Trophoblast cell (in vitro differentiated cells and primary cell): ENCODE results near the gene ERI2.
"Not testable (repeated sequence)": the region's sequence is repeated elsewhere in the genome, so short reads cannot be mapped to it uniquely, and the experiment has no call there.

Source experiments
- DNase-seq, 2 donors: peaks; one replicate each; pipeline ENCODE4 v3.0.0-alpha.2; 2016
- H2AFZ ChIP-seq: 2 replicates; pipeline ENCODE4 v1.6.1; 2013; ENCODE audit warnings: low read length, moderate library complexity, mild to moderate bottlenecking; ENCODE audit not compliant: insufficient read depth, poor library complexity
- H2AK5ac ChIP-seq: 2 replicates; pipeline ENCODE4 v1.6.1; 2013; ENCODE audit warnings: mild to moderate bottlenecking, low read length
- H2BK120ac ChIP-seq: 2 replicates; pipeline ENCODE4 v1.6.1; 2013; ENCODE audit warnings: low read length, mild to moderate bottlenecking, moderate library complexity; ENCODE audit not compliant: insufficient read depth, poor library complexity
- H2BK12ac ChIP-seq: 2 replicates; pipeline ENCODE4 v1.6.1; 2013; ENCODE audit warnings: mild to moderate bottlenecking, low read length, moderate library complexity
- H2BK5ac ChIP-seq: 2 replicates; pipeline ENCODE4 v1.6.1; 2013; ENCODE audit warnings: low read length, low read depth, moderate library complexity, mild to moderate bottlenecking; ENCODE audit not compliant: poor library complexity
- H3K14ac ChIP-seq: 2 replicates; pipeline ENCODE4 v1.6.1; 2013; ENCODE audit warnings: mild to moderate bottlenecking, low read length
- H3K18ac ChIP-seq: 2 replicates; pipeline ENCODE4 v1.6.1; 2013; ENCODE audit warnings: mild to moderate bottlenecking, low read length
- H3K23ac ChIP-seq: 2 replicates; pipeline ENCODE4 v1.6.1; 2013; ENCODE audit warnings: low read length
- H3K27ac ChIP-seq: 2 replicates; pipeline ENCODE4 v1.5.1; 2013; ENCODE audit warnings: low read depth, mild to moderate bottlenecking, inconsistent platforms, low read length, moderate library complexity
- H3K27me3 ChIP-seq: 2 replicates; pipeline ENCODE4 v1.6.1; 2013; ENCODE audit warnings: inconsistent platforms, mild to moderate bottlenecking, low read length, moderate library complexity; ENCODE audit not compliant: insufficient read depth
- H3K36me3 ChIP-seq, 2 experiments: 1 replicate in 1 of 2; 2 replicates in 1 of 2; pipeline ENCODE4 v1.6.1; 2013; ENCODE audit warnings: low read length in 2 of 2, mild to moderate bottlenecking in 2 of 2, moderate library complexity in 1 of 2; ENCODE audit not compliant: insufficient read depth in 2 of 2, control insufficient read depth in 1 of 2
- H3K4ac ChIP-seq: 2 replicates; pipeline ENCODE4 v1.6.1; 2013; ENCODE audit warnings: low read depth, mild to moderate bottlenecking, low read length, moderate library complexity
- H3K4me1 ChIP-seq, 2 experiments: 1 replicate in 1 of 2; 2 replicates in 1 of 2; pipeline ENCODE4 v1.6.1; 2013; ENCODE audit warnings: low read length in 2 of 2, mild to moderate bottlenecking in 2 of 2, moderate library complexity in 1 of 2; ENCODE audit not compliant: insufficient read depth in 2 of 2, control insufficient read depth in 1 of 2
- H3K4me2 ChIP-seq: 2 replicates; pipeline ENCODE4 v1.6.1; 2013; ENCODE audit warnings: inconsistent platforms, mild to moderate bottlenecking, low read length, moderate library complexity
- H3K4me3 ChIP-seq: 2 replicates; pipeline ENCODE4 v1.5.1; 2013; ENCODE audit warnings: mild to moderate bottlenecking, low read depth, low read length, inconsistent platforms
- H3K79me1 ChIP-seq: one replicate; pipeline ENCODE4 v1.6.1; 2013; ENCODE audit warnings: low read length
- H3K79me2 ChIP-seq: 2 replicates; pipeline ENCODE4 v1.6.1; 2013; ENCODE audit warnings: low read length, mild to moderate bottlenecking; ENCODE audit not compliant: control insufficient read depth, insufficient read depth, poor library complexity
- H3K9ac ChIP-seq: 2 replicates; pipeline ENCODE4 v1.6.1; 2013; ENCODE audit warnings: mild to moderate bottlenecking, low read length
- H3K9me3 ChIP-seq: 2 replicates; pipeline ENCODE4 v1.6.1; 2013; ENCODE audit warnings: low read depth, mild to moderate bottlenecking, control low read depth, inconsistent platforms, low read length; ENCODE audit not compliant: insufficient read depth
- H4K12ac ChIP-seq: 2 replicates; pipeline ENCODE4 v1.6.1; 2013; ENCODE audit warnings: low read depth, mild to moderate bottlenecking, low read length, moderate library complexity
- H4K8ac ChIP-seq: 2 replicates; pipeline ENCODE4 v1.6.1; 2013; ENCODE audit warnings: low read depth, mild to moderate bottlenecking, low read length, moderate library complexity
- H4K91ac ChIP-seq: one replicate; pipeline ENCODE4 v1.6.1; 2013; ENCODE audit warnings: low read depth, mild to moderate bottlenecking, low read length, moderate library complexity
- WGBS: extraction: QIAGEN DNeasy Blood & Tissue Kit; methylation state at CpG from one replicate; pipeline ENCODE4 v1.1.7; 2013; ENCODE audit warnings: missing lambda C conversion rate; ENCODE audit not compliant: insufficient read length, insufficient coverage; ENCODE audit errors: extremely low coverage; 5-methylcytosine and 5-hydroxymethylcytosine counted together

The ERI2 gene

GRCh38 chr16:20767577-20767976, 38.7 kb downstream of the ERI2 start:
- Histone ChIP-seq H2AFZ (no peak overlapping the region), H3K79me1 (no peaks in the 10 kb centered on the region), H3K4me1 (peaks cover 0 to 3% of the 10 kb centered on the region in 2 experiments), H4K12ac (no peak overlapping the region), H4K8ac (no peak overlapping the region), H3K18ac (no peak overlapping the region), H3K4me2 (no peak overlapping the region), H3K14ac (no peak overlapping the region), H3K36me3 (no peaks in the 10 kb centered on the region), H3K4ac (no peak overlapping the region), H3K27me3 (no peaks in the 10 kb centered on the region), H3K27ac (no peak overlapping the region), H3K79me2 (no peaks in the 10 kb centered on the region), H4K91ac (no peak overlapping the region), H2BK12ac (no peak overlapping the region), H2BK120ac (no peak overlapping the region), H3K9me3 (no peaks in the 10 kb centered on the region), H3K9ac (no peak overlapping the region), H3K4me3 (no peak overlapping the region), H2BK5ac (no peak overlapping the region), H2AK5ac (no peak overlapping the region), H3K23ac (no peak overlapping the region)
- DNase-seq = no peak

- no peak overlapping the region for H3K23ac ChIP-seq
- H3K79me1 ChIP-seq = no peaks in the 10 kb centered on the region
- no peak overlapping the region for H3K9ac ChIP-seq
- H2AFZ ChIP-seq = no peak overlapping the region
- H2BK12ac ChIP-seq = no peak overlapping the region
- H4K91ac ChIP-seq = no peak overlapping the region
- H4K12ac ChIP-seq = no peak overlapping the region
- no peak overlapping the region for H2BK120ac ChIP-seq
- peaks cover 0 to 3% of the 10 kb centered on the region in 2 experiments for H3K4me1 ChIP-seq
- H3K27ac ChIP-seq = no peak overlapping the region
- WGBS = no CpG with 5 or more reads among the region's 5 CpGs
- H3K4me2 ChIP-seq = no peak overlapping the region
- H4K8ac ChIP-seq = no peak overlapping the region
- H3K9me3 ChIP-seq = no peaks in the 10 kb centered on the region
- no peak overlapping the region for H3K18ac ChIP-seq
- H3K27me3 ChIP-seq = no peaks in the 10 kb centered on the region
- H3K79me2 ChIP-seq = no peaks in the 10 kb centered on the region
- H3K14ac ChIP-seq = no peak overlapping the region
- no peak for DNase-seq
- H3K4me3 ChIP-seq = no peak overlapping the region
- H2AK5ac ChIP-seq = no peak overlapping the region
- H2BK5ac ChIP-seq = no peak overlapping the region
- H3K4ac ChIP-seq = no peak overlapping the region
- H3K36me3 ChIP-seq = no peaks in the 10 kb centered on the region
Observed at GRCh38 chr16:20766294-20766693, 40.0 kb downstream of the ERI2 start.

DNA sequence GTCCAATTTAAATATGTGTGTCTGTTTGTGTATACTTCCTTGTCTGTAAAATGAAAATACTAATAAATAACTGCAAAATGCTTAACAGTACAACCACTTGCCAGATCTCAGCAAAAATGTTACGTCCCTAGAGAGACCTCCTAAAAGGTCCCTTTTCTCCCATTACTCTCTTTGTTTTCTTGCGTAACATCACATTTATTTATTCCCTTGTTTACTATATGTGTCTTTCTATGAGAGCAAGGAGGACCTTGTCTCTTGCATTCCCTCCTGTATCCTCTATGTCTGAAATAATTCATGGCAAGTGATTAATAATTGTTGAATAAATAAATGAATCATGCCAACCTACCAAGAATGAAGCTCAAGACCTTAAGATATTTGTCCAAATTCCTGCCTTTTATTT, 40.5 kb downstream of the ERI2 start:
- no peak overlapping the region for H3K4me3 ChIP-seq
- no peak for DNase-seq
- H4K12ac ChIP-seq = no peak overlapping the region
- no peak overlapping the region for H3K9ac ChIP-seq
- no peak overlapping the region for H3K27ac ChIP-seq
- no peak overlapping the region for H3K14ac ChIP-seq
- H2BK12ac ChIP-seq = no peak overlapping the region
- no peaks in the 10 kb centered on the region for H3K9me3 ChIP-seq
- H3K4ac ChIP-seq = no peak overlapping the region
- no peaks in the 10 kb centered on the region for H3K79me2 ChIP-seq
- H2BK5ac ChIP-seq = no peak overlapping the region
- peaks cover 0 to 3% of the 10 kb centered on the region in 2 experiments for H3K4me1 ChIP-seq
- H3K4me2 ChIP-seq = no peak overlapping the region
- no peak overlapping the region for H4K8ac ChIP-seq
- H3K79me1 ChIP-seq = no peaks in the 10 kb centered on the region
- H2BK120ac ChIP-seq = no peak overlapping the region
- WGBS = no CpG with 5 or more reads among the region's 2 CpGs
- no peak overlapping the region for H3K18ac ChIP-seq
- H4K91ac ChIP-seq = no peak overlapping the region
- H2AFZ ChIP-seq = no peak overlapping the region
- H3K36me3 ChIP-seq = no peaks in the 10 kb centered on the region
- H3K23ac ChIP-seq = no peak overlapping the region
- no peak overlapping the region for H2AK5ac ChIP-seq
- H3K27me3 ChIP-seq = no peaks in the 10 kb centered on the region

DNA sequence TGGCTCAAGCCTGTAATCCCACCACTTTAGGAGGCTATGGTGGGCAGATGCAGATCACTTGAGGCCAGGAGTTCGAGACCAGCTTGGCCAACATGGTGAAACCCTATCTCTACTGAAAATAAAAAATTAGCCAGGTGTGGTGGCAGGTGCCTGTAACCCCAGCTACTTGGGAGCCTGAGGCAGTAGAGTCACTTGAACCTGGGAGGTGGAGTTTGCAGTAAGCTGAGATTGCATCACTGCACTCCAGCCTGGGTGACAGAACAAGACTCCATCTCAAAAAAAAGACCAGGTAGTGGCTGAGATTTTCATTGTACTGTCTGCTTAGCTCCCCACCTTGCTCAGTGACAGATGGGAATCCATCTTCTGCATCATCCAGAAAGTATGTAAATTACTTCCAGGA, 41.8 kb downstream of the ERI2 start:
- no CpG with 5 or more reads among the region's 1 CpG for WGBS
- H2AFZ ChIP-seq, H3K27ac ChIP-seq, H3K27me3 ChIP-seq, H3K4me3 ChIP-seq, H3K36me3 ChIP-seq, H4K12ac ChIP-seq, H3K23ac ChIP-seq, H3K14ac ChIP-seq, H3K9ac ChIP-seq, H3K4ac ChIP-seq, H2BK12ac ChIP-seq, H2BK120ac ChIP-seq, H2AK5ac ChIP-seq, H4K8ac ChIP-seq, DNase-seq, H3K4me2 ChIP-seq, H4K91ac ChIP-seq, H2BK5ac ChIP-seq, H3K79me1 ChIP-seq, H3K79me2 ChIP-seq, H3K4me1 ChIP-seq, H3K9me3 ChIP-seq, H3K18ac ChIP-seq: not testable (repeated sequence)
